Fibroblast of lung (primary cell): ENCODE measurements around the gene ALG2.

Experiments used
- CTCF ChIP-seq, 2 donors: IDR thresholded peaks in 1 of 2; conservative IDR thresholded peaks in 1 of 2; 1 replicate in 1 of 2; 2 replicates in 1 of 2; pipeline ENCODE4 v1.5.1; 2011 to 2012; ENCODE audit warnings: low read length in 2 of 2, control low read depth in 1 of 2, inconsistent platforms in 1 of 2, low read depth in 1 of 2, mild to moderate bottlenecking in 1 of 2
- EZH2 ChIP-seq: IDR thresholded peaks from 2 replicates; pipeline ENCODE4 v1.5.1; 2012; ENCODE audit warnings: low read length, control low read depth, mild to moderate bottlenecking; ENCODE audit errors: missing control alignments

GRCh38 chr9:99167694-99168093, 54.0 kb downstream of the ALG2 start:
- no peak for TF ChIP-seq EZH2
- TF ChIP-seq CTCF (conservative IDR thresholded peaks at IDR 0.05 in 1 of 2, IDR thresholded peaks at IDR 0.05 in 1 of 2; ENCODE audit: low read depth in 1 of 2, low read length in 2 of 2) = no peak
